WTC11 (cell line): ENCODE measurements around the gene GASK1B. TPM values are rescaled to one million over a fixed set of nuclear protein-coding genes. Genes with fewer than 3 reads are reported as not detected.

Experiments used
- ATAC-seq: fragments of 200-7000 bp; cut with Tn5 transposase; 2 replicates; pipeline ENCODE4 v1.10.0; 2021; ENCODE audit warnings: mild to moderate bottlenecking, moderate library complexity
- CTCF ChIA-PET: fragments of 300-600 bp; sonication (Branson Sonifier 250); formaldehyde crosslinking; loops from one replicate; lab custom pipeline; 2021; ENCODE audit warnings: antibody characterized with exemption; lab: Charles Lee
- POLR2A ChIA-PET: fragments of 350-600 bp; sonication (Branson Sonifier 250); formaldehyde crosslinking; loops from one replicate; lab custom pipeline; 2021; ENCODE audit warnings: antibody characterized with exemption; lab: Charles Lee
- DNase-seq: peaks from one replicate; pipeline ENCODE4 v3.0.0; 2021; ENCODE audit warnings: low spot score
- H3K27ac Mint-ChIP-seq: 2 replicates; pipeline ENCODE4 v1.8.0; 2021; ENCODE audit warnings: mixed read lengths
- H3K27me3 Mint-ChIP-seq: 2 replicates; pipeline ENCODE4 v1.8.0; 2021; ENCODE audit warnings: low read depth, mild to moderate bottlenecking, moderate library complexity, mixed read lengths
- H3K36me3 Mint-ChIP-seq: 2 replicates; pipeline ENCODE4 v1.8.0; 2021; ENCODE audit warnings: mixed read lengths
- H3K4me1 Mint-ChIP-seq: 2 replicates; pipeline ENCODE4 v1.8.0; 2022; ENCODE audit warnings: mixed read lengths
- H3K4me3 Mint-ChIP-seq: 2 replicates; pipeline ENCODE4 v1.8.0; 2021; ENCODE audit warnings: mild to moderate bottlenecking, moderate library complexity, mixed read lengths
- H3K9me3 Mint-ChIP-seq: 2 replicates; pipeline ENCODE4 v1.8.0; 2021; ENCODE audit warnings: mixed read lengths
- ATF1 ChIP-seq: sonication (generic); formaldehyde crosslinking; IDR thresholded peaks from 2 replicates; pipeline ENCODE4 v1.8.1; 2023; ENCODE audit warnings: mild to moderate bottlenecking, moderate library complexity, missing genetic modification reagents
- ATF2 ChIP-seq: sonication (generic); formaldehyde crosslinking; IDR thresholded peaks from 2 replicates; pipeline ENCODE4 v1.8.1; 2022; ENCODE audit warnings: low read depth, missing genetic modification reagents, borderline replicate concordance
- CREM ChIP-seq: sonication (generic); formaldehyde crosslinking; IDR thresholded peaks from 2 replicates; pipeline ENCODE4 v1.8.1; 2022; ENCODE audit warnings: mild to moderate bottlenecking, missing genetic modification reagents, moderate library complexity
- FOXK1 ChIP-seq: sonication (generic); formaldehyde crosslinking; IDR thresholded peaks from 2 replicates; pipeline ENCODE4 v1.8.0; 2022; ENCODE audit warnings: mild to moderate bottlenecking, moderate library complexity, missing genetic modification reagents
- GTF2I ChIP-seq: fragments of 250-450 bp; sonication (Bioruptor Pico); conservative IDR thresholded peaks from 2 replicates; pipeline ENCODE4 v1.4.0; 2021; ENCODE audit warnings: mild to moderate bottlenecking
- KAT7 ChIP-seq: sonication (generic); formaldehyde crosslinking; IDR thresholded peaks from 2 replicates; pipeline ENCODE4 v1.8.1; 2023; ENCODE audit warnings: missing genetic modification reagents, mild to moderate bottlenecking, borderline replicate concordance
- MYBL2 ChIP-seq: sonication (generic); formaldehyde crosslinking; IDR thresholded peaks from 2 replicates; pipeline ENCODE4 v1.8.1; 2023; ENCODE audit warnings: mild to moderate bottlenecking, moderate library complexity, missing genetic modification reagents
- NFE2L1 ChIP-seq: sonication (generic); formaldehyde crosslinking; IDR thresholded peaks from 2 replicates; pipeline ENCODE4 v1.8.1; 2023; ENCODE audit warnings: missing genetic modification reagents
- PRRX2 ChIP-seq: fragments of 250-450 bp; sonication (Bioruptor Pico); IDR thresholded peaks from 2 replicates; pipeline ENCODE4 v1.8.0; 2021; ENCODE audit warnings: mild to moderate bottlenecking
- SOX15 ChIP-seq: fragments of 250-450 bp; sonication (Bioruptor Pico); IDR thresholded peaks from 2 replicates; pipeline ENCODE4 v1.9.0; 2021; ENCODE audit warnings: mild to moderate bottlenecking
- SP1 ChIP-seq: sonication (generic); formaldehyde crosslinking; conservative IDR thresholded peaks from 2 replicates; pipeline ENCODE4 v1.8.1; 2022; ENCODE audit warnings: missing genetic modification reagents
- USF1 ChIP-seq: sonication (generic); formaldehyde crosslinking; IDR thresholded peaks from 2 replicates; pipeline ENCODE4 v1.8.0; 2022; ENCODE audit warnings: mild to moderate bottlenecking, missing genetic modification reagents
- ZNF423 ChIP-seq: fragments of 250-450 bp; sonication (Bioruptor Pico); IDR thresholded peaks from 2 replicates; pipeline ENCODE4 v2.1.2; 2022; ENCODE audit warnings: mild to moderate bottlenecking, moderate library complexity
- ZNF671 ChIP-seq: fragments of 250-450 bp; sonication (Bioruptor Pico); IDR thresholded peaks from 2 replicates; pipeline ENCODE4 v1.8.0; 2021; ENCODE audit warnings: mild to moderate bottlenecking
- total RNA-seq: library from RNA; stranded (reverse); gene quantifications from 3 replicates; pipeline ENCODE4 v1.2.3, GENCODE V29; 2021
- TF ChIP-seq, protein P1 (sequence below): sonication (generic); formaldehyde crosslinking; IDR thresholded peaks from 2 replicates; pipeline ENCODE4 v1.8.1; 2022; ENCODE audit warnings: mild to moderate bottlenecking, moderate library complexity, missing genetic modification reagents
- TF ChIP-seq, protein P2 (sequence below): fragments of 250-450 bp; sonication (Bioruptor Pico); IDR thresholded peaks from 2 replicates; pipeline ENCODE4 v1.9.0; 2021; ENCODE audit warnings: moderate library complexity, mild to moderate bottlenecking, inconsistent platforms, borderline replicate concordance
- TF ChIP-seq, protein P3 (sequence below): sonication (generic); formaldehyde crosslinking; IDR thresholded peaks from 2 replicates; pipeline ENCODE4 v1.8.1; 2023; ENCODE audit warnings: mild to moderate bottlenecking, missing genetic modification reagents, moderate library complexity

Gene GASK1B
- total RNA-seq, 1 experiment from 2014 or later = 0.24 TPM

DNA sequence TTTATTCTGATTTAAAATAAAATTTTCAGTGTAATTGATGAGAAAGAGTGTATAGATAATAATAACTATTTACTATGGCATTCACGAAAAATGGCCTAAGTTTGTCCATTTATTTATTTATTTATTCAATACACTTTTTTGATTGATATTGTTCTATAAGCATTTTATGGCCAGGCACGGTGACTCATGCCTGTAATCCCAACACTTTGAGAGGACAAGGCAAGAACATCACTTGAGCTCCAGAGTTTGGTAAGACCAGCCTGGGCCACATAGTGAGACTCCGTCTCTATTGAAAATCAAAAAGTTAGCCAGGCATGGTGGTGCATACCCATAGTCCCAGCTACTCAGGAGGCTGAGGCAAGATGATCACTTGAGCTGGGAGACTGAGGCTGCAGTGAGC, 25.7 kb downstream of the GASK1B start:
- Mint-ChIP-seq H3K4me3 (no peak overlapping the region), H3K27me3 (no peaks in the 10 kb centered on the region), H3K36me3 (no peaks in the 10 kb centered on the region)
- no peak for TF ChIP-seq GTF2I (CRISPR knock-in tag)
- no peak for TF ChIP-seq ZNF671
- TF ChIP-seq ATF1 = no peak
- no peak for TF ChIP-seq CREM (CRISPR knock-in tag)
- TF ChIP-seq MYBL2 (CRISPR knock-in tag) = no peak
- no peak for TF ChIP-seq USF1 (CRISPR knock-in tag)
- no peak for TF ChIP-seq SP1
- no peak for TF ChIP-seq KAT7 (CRISPR knock-in tag)
- TF ChIP-seq, all 79 proteins: peak for 0
- peaks cover 3% of the 10 kb centered on the region; the same call in 1 of the 2 replicates for H3K4me1 Mint-ChIP-seq
- DNase-seq (no peak), ATAC-seq (no peak)
- POLR2A ChIA-PET = no interaction called here
- peaks cover 7% of the 10 kb centered on the region for H3K9me3 Mint-ChIP-seq
- CTCF ChIA-PET = no interaction called here
- no peak overlapping the region for H3K27ac Mint-ChIP-seq

DNA sequence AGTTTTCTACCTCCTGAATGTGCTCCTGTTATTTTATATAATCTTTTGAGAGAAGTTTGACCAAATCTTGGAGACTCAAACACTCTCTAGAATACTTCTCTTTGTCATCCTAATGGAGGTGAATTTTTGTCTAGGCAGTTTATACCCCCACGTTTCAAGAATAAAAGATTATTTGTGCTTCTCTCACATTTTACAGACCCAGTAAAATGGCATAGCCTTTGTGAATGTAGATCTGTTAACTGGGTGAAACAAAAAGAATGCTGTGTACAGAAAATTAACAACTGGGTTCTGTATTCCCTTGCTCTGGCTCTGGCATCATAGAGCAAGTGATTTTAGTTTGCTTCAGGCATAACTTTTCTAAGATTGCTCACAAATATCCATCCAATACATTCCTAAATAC, 26.1 kb downstream of the GASK1B start:
- CTCF ChIA-PET = no interaction called here
- Mint-ChIP-seq H3K4me3 (no peak overlapping the region), H3K27me3 (no peaks in the 10 kb centered on the region), H3K9me3 (peaks cover 7% of the 10 kb centered on the region), H3K36me3 (no peaks in the 10 kb centered on the region), H3K27ac (no peak overlapping the region), H3K4me1 (peaks cover 3% of the 10 kb centered on the region; the same call in 1 of the 2 replicates)
- POLR2A ChIA-PET = no interaction called here
- TF ChIP-seq ATF2 (no peak), GTF2I (CRISPR knock-in tag) (no peak)
- TF ChIP-seq, protein P1, sequence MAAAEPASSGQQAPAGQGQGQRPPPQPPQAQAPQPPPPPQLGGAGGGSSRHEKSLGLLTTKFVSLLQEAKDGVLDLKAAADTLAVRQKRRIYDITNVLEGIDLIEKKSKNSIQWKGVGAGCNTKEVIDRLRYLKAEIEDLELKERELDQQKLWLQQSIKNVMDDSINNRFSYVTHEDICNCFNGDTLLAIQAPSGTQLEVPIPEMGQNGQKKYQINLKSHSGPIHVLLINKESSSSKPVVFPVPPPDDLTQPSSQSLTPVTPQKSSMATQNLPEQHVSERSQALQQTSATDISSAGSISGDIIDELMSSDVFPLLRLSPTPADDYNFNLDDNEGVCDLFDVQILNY = no peak
- DNase-seq = no peak
- no peak for ATAC-seq

GRCh38 chr4:158139086-158139485, 33.7 kb downstream of the GASK1B start:
- DNase-seq = no peak
- ATAC-seq = no peak
- TF ChIP-seq, protein P2, sequence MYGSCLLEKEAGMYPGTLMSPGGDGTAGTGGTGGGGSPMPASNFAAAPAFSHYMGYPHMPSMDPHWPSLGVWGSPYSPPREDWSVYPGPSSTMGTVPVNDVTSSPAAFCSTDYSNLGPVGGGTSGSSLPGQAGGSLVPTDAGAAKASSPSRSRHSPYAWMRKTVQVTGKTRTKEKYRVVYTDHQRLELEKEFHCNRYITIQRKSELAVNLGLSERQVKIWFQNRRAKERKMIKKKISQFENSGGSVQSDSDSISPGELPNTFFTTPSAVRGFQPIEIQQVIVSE (CRISPR knock-in tag) = no peak
- Mint-ChIP-seq H3K36me3 (no peaks in the 10 kb centered on the region), H3K4me1 (no peaks in the 10 kb centered on the region), H3K27ac (no peak overlapping the region), H3K9me3 (no peaks in the 10 kb centered on the region), H3K27me3 (no peaks in the 10 kb centered on the region), H3K4me3 (no peak overlapping the region)
- CTCF ChIA-PET = no interaction called here
- POLR2A ChIA-PET = no interaction called here

DNA sequence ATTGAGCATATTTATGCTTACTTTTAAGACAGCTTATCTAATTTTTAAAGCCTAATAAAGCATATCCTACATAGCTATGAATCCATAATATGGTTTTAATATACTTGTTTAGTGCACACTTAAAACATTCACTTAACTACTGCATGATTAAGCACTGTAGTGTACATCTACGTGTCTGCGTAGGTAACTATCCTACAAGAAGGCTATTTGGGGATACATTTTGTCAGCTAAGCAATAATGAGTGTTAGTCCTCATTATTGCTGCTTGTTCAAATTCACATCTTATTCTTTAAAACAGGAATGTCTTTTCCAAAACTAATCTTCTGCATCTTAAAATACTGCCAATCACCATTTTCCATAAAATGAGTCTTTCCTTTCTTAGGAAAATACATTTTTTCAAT, 38.6 kb downstream of the GASK1B start:
- ChIA-PET CTCF (no interaction called here), POLR2A (no interaction called here)
- Mint-ChIP-seq H3K36me3 (no peaks in the 10 kb centered on the region), H3K27ac (no peak overlapping the region), H3K9me3 (no peaks in the 10 kb centered on the region), H3K4me3 (no peak overlapping the region), H3K4me1 (no peaks in the 10 kb centered on the region), H3K27me3 (no peaks in the 10 kb centered on the region)
- TF ChIP-seq SOX15 (CRISPR knock-in tag) = no peak
- no peak for TF ChIP-seq FOXK1 (CRISPR knock-in tag)
- TF ChIP-seq PRRX2 (CRISPR knock-in tag) = no peak
- TF ChIP-seq ZNF423 (CRISPR knock-in tag) = no peak
- no peak for TF ChIP-seq NFE2L1
- TF ChIP-seq, protein P3, sequence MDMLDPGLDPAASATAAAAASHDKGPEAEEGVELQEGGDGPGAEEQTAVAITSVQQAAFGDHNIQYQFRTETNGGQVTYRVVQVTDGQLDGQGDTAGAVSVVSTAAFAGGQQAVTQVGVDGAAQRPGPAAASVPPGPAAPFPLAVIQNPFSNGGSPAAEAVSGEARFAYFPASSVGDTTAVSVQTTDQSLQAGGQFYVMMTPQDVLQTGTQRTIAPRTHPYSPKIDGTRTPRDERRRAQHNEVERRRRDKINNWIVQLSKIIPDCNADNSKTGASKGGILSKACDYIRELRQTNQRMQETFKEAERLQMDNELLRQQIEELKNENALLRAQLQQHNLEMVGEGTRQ (CRISPR knock-in tag) = no peak
- ATAC-seq = no peak
- DNase-seq = no peak
